Mucosa of descending colon (tissue), 3 donors: Measurements from ENCODE around the gene FYN. TPM values are rescaled to one million over a fixed set of nuclear protein-coding genes. Genes with fewer than 3 reads are reported as not detected.

ENCODE experiments used
- ATAC-seq: fragments of 200-7000 bp; cut with Tn5 transposase; one replicate; pipeline ENCODE4 v1.9.1; 2020; ENCODE audit warnings: mild to moderate bottlenecking, moderate library complexity
- DNase-seq, 3 donors: peaks; one replicate each; pipeline ENCODE4 v3.0.0-alpha.2; 2020
- H3K36me3 ChIP-seq: fragments of 200-600 bp; one replicate; pipeline ENCODE4 v1.8.0; 2021; ENCODE audit warnings: low read depth, mild to moderate bottlenecking
- H3K4me1 ChIP-seq: fragments of 200-600 bp; one replicate; pipeline ENCODE4 v1.8.0; 2021; ENCODE audit warnings: low read depth, mild to moderate bottlenecking
- H3K4me3 ChIP-seq: fragments of 200-600 bp; one replicate; pipeline ENCODE4 v1.8.0; 2021; ENCODE audit warnings: mild to moderate bottlenecking
- H3K9me3 ChIP-seq: fragments of 200-600 bp; one replicate; pipeline ENCODE4 v1.8.0; 2021; ENCODE audit warnings: mild to moderate bottlenecking
- CTCF ChIP-seq: fragments of 200-600 bp; IDR thresholded peaks from one replicate; pipeline ENCODE4 v1.8.0; 2022; ENCODE audit warnings: antibody characterized with exemption, mild to moderate bottlenecking
- intact Hi-C, 2 donors: fragments of 100-400 bp; cut with DNase I in 1 of 2; cut with micrococcal nuclease in 1 of 2; formaldehyde crosslinking; loops; one replicate each; pipeline versions ENCODE4 v1.11.0 to v1.11.1; 2022; cut with DNase I, micrococcal nuclease
- long read RNA-seq, 2 donors: library from polyadenylated mRNA; unstranded; transcript quantifications; one replicate each; pipeline ENCODE4 v2.0.0, GENCODE V29; 2019 to 2021
- total RNA-seq, 3 donors: library from RNA; stranded (reverse); fragmentation: NEBNext Ultra II Directional in 2 of 3; extraction: Animal tissue kit (Norgen Biotek cat#: 25700) in 2 of 3; gene quantifications; one replicate each; pipeline versions ENCODE4 v1.2.1 to v1.2.4, GENCODE V29; 2021 to 2023
- donor health status: DM: no; HTN: no; CAD: no; lungs with moderate emphysema.
- donor health status: DM: no; HTN: no; CAD: no.
- donor health status: DM: no; HTN: yes; CAD: no.

FYN gene
- total RNA-seq: 10 to 100 TPM; 15.0 to 63.0 (median 24.8) TPM
- long read RNA-seq, donor 1, transcript FYN-202 (14 exons, 3,628 nt): major isoform, 31 of 52 reads
- long read RNA-seq, donor 1, partial matches to known transcripts: 6 of 52 reads
- long read RNA-seq, donor 1, other reads (novel, unspliced or antisense): 15 of 52 reads
- long read RNA-seq, donor 2, partial matches to known transcripts: 1 of 1 reads
- long read RNA-seq, donor 2, other reads (novel, unspliced or antisense): 0 of 1 reads

- peak; percentile 23 for TF ChIP-seq CTCF
- no peaks in the 10 kb centered on the region for H3K9me3 ChIP-seq
- intact Hi-C loops: no loop called here
- H3K4me1 ChIP-seq: peaks cover 5% of the 10 kb centered on the region
- peak within 1 kb of the TSS; percentile 49 for H3K4me3 ChIP-seq
- DNase-seq (peak; percentile 96 to 97 (median 97)), ATAC-seq (peak; percentile 99)
- H3K36me3 ChIP-seq: no peaks in the 10 kb centered on the region
Observed at GRCh38 chr6:111873178-111874024, at the start of gene FYN. TSS of gene FYN (minus strand) at chr6:111873452. CDS start at chr6:111720051, 153,401 bp downstream.

- Histone ChIP-seq H3K36me3 (no peaks in the 10 kb centered on the region), H3K4me3 (no peak overlapping the region), H3K9me3 (no peaks in the 10 kb centered on the region), H3K4me1 (no peaks in the 10 kb centered on the region)
- no peak for TF ChIP-seq CTCF
- intact Hi-C loops: no loop called here
- DNase-seq: no peak
- ATAC-seq: no peak
Observed at GRCh38 chr6:111922454-111923297, 49.4 kb upstream of the FYN start.

GRCh38 chr6:111921103-111921502, 47.9 kb upstream of the FYN start:
- H3K4me3 ChIP-seq: no peak overlapping the region
- no peaks in the 10 kb centered on the region for H3K36me3 ChIP-seq
- no peak for TF ChIP-seq CTCF
- intact Hi-C loops: no loop called here
- ATAC-seq: no peak
- H3K9me3 ChIP-seq: no peaks in the 10 kb centered on the region
- H3K4me1 ChIP-seq: no peaks in the 10 kb centered on the region
- no peak for DNase-seq

- intact Hi-C loops: no loop called here
- Histone ChIP-seq H3K4me3 (no peak overlapping the region), H3K36me3 (no peaks in the 10 kb centered on the region), H3K9me3 (no peaks in the 10 kb centered on the region), H3K4me1 (no peaks in the 10 kb centered on the region)
- DNase-seq: no peak
- no peak for TF ChIP-seq CTCF
- no peak for ATAC-seq
Observed at GRCh38 chr6:111920578-111920977, 47.3 kb upstream of the FYN start.

- no peaks in the 10 kb centered on the region for H3K36me3 ChIP-seq
- no peaks in the 10 kb centered on the region for H3K9me3 ChIP-seq
- intact Hi-C loops: no loop called here
- no peaks in the 10 kb centered on the region for H3K4me1 ChIP-seq
- no peak overlapping the region for H3K4me3 ChIP-seq
- ATAC-seq (no peak), DNase-seq (no peak)
- TF ChIP-seq CTCF: no peak
Observed at GRCh38 chr6:111918825-111919224, 45.6 kb upstream of the FYN start.
